Retinal pigment epithelial cell (primary cell): ENCODE measurements around the gene TAF10.

Experiments used
- DNase-seq: peaks from one replicate; pipeline ENCODE4 v3.0.0-alpha.2; 2010; ENCODE audit warnings: low read depth
- H3K4me3 ChIP-seq: 2 replicates; pipeline ENCODE4 v1.5.1; 2011; ENCODE audit warnings: mild to moderate bottlenecking, low read length, control low read depth, moderate library complexity
- TF ChIP-seq, protein P1 (sequence below): conservative IDR thresholded peaks from 2 replicates; pipeline ENCODE4 v1.5.1; 2011; ENCODE audit warnings: low read depth, low read length, control low read depth, inconsistent platforms

The TAF10 gene

DNA sequence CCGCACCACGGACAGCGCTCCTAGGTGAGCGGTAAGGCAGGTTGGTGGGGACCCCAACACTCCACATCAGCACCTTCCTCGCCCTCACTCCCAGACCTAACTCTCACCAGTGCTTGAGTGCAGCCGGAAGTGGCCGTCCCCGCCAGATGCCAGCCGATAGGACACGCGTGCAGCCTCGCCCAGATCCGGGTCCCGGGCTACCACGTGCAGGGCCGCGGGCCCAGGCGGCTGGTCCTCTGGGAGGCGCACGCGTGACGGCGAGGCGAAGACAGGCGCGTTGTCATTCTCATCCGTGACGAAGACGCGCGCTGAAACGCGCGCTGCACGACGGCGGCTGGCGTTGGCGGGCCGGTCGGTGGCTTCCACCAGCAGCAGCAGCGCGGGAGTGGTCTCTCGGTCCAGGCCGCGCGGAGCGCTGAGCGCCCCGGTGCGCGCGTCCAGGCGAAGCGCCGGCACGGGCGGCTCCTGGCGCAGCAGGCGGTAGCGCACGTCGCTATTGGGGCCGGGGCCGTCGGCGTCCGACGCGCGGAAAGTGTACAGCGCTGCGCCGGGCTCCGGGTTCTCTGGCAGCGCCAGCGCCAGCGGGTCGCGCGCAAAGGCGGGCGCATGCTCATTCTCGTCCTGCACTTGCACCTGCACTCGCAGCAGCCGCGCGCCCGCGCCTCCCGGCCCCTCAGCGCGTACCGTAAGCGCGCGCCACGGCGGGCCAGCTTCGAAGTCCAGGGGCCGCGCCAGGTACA, 18.0 kb upstream of the TAF10 start:
- TF ChIP-seq, protein P1, sequence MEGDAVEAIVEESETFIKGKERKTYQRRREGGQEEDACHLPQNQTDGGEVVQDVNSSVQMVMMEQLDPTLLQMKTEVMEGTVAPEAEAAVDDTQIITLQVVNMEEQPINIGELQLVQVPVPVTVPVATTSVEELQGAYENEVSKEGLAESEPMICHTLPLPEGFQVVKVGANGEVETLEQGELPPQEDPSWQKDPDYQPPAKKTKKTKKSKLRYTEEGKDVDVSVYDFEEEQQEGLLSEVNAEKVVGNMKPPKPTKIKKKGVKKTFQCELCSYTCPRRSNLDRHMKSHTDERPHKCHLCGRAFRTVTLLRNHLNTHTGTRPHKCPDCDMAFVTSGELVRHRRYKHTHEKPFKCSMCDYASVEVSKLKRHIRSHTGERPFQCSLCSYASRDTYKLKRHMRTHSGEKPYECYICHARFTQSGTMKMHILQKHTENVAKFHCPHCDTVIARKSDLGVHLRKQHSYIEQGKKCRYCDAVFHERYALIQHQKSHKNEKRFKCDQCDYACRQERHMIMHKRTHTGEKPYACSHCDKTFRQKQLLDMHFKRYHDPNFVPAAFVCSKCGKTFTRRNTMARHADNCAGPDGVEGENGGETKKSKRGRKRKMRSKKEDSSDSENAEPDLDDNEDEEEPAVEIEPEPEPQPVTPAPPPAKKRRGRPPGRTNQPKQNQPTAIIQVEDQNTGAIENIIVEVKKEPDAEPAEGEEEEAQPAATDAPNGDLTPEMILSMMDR = no peak
- no peak for DNase-seq
- no peak overlapping the region for H3K4me3 ChIP-seq

DNA sequence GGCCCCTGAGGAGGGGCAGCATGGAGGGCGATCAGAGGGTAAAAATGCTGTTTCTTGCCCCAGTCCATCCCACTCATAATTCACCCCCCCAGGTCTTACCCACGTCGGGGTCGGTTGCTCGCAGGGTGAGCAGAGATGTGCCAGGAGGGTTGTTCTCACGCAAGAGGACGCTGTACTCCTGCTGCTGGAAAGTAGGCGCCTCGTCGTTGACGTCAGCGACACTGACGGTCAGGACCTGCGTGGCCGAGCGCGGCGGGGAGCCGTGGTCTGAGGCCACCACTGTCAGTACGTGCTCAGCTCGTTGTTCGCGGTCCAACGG, 17.5 kb upstream of the TAF10 start:
- no peak overlapping the region for H3K4me3 ChIP-seq
- TF ChIP-seq, protein P1 = no peak
- no peak for DNase-seq

DNA sequence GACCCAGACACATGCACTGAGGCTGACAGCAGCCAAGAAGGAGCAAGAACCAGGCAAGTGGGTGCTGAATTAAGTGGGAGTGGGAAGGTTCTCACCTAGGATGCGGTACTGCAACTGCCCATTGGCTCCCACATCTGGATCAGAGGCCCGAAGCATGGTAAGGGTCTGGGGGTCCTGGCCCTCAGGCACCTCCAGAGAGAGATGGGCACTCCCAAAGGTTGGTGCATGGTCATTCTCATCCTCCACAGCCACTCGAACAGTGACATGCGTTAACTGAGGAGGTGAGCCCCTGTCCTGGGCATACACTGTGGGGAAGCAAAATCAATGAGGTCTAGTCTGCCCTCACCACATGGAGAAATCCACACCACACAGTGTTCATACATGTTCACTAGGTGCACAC, 16.5 kb upstream of the TAF10 start:
- H3K4me3 ChIP-seq = no peak overlapping the region
- DNase-seq = no peak
- TF ChIP-seq, protein P1 = no peak

DNA sequence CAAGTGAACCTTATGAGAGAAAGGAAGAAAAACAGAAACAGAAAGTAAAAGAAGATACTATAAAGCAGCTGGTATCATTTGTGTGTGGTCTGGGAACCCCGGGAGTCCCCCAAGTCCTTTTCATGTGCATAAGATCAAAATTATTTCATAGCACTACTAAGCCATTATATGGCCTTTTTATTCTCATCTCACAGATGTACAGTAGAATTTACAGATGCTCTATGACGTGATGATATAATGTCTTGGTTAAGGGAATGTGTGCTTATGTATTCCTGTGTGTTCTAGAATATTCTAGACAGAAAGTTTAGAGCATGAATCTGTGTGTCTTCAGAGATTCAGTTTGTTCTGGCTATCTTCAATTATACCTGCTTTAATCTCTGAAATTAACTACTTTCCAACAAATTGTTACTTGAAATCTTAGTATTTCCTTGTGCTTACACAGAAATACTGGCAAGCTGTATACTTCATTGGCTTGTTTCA, 15.8 kb upstream of the TAF10 start:
- TF ChIP-seq, protein P1 = no peak
- DNase-seq = no peak
- no peak overlapping the region for H3K4me3 ChIP-seq

DNA sequence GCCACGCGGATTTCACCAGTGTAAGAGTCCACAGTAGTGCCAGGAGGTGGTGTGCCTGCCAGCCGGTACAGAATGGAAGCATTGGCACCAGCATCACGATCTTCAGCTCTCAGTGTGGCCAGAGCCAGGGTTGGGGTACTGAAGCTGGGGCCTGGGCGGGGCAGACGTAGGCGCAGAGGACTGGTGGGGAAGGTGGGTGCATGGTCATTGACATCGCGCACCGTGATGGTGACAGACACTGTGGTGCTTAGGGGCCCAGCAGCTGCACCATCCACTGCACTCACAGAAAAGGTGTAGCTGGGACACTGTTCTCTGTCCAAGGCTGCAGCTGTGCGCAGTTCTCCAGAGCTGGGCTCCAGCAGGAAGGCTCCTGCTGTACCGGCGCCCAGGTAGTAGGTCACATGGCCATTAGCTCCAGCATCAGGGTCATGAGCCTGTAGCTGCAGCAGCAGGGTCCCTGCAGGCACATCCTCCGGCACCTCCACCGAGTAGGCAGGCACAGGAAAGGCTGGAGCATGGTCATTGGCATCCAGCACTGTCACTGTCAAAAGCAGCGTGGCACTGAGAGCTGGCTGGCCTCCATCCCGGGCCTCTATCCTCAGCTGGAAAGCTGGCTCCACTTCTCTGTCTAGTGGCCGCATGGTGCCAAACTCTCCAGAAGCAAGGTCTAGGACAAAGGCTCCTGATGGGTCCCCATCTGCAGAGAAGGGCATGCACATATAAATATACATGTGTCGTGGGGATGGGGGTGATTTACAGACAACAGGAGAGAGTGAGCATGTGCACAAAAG, 15.2 kb upstream of the TAF10 start:
- H3K4me3 ChIP-seq = no peak overlapping the region
- DNase-seq = no peak
- TF ChIP-seq, protein P1 = no peak

DNA sequence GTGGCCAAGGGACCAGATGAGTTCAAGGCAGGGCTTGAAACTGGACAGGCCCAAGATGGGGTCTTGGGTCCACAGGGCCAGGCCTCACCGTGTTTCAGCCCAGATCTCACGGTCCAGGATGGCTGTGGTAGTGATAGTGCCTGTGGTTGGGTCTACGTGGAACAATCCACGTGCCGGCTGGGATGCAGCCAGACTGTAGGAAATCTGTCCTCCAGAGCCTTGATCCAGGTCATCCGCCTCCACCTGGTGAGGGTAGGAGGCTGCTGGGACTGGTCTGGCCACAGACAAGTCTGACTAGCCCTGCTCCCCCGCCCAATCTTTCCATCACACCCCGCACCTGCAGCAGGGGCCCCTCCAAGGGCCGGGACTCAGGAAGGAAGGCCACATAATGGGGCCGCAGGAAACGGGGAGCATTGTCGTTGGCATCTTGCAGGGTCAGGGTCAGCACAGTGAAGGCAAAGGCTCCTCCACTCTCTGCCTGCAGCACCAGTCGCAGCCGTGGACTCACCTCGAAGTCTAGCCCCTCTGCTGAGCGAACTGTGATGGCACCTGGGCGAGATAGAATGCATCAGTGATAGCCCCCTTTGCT, 13.9 kb upstream of the TAF10 start:
- H3K4me3 ChIP-seq = no peak overlapping the region
- DNase-seq = no peak
- TF ChIP-seq, protein P1 = no peak
